Measurements from ENCODE around the gene LEFTY1.
A peak's percentile ranks its signal among the peaks of the same experiment; 100 is the strongest.
"Not testable (repeated sequence)": the region's sequence is repeated elsewhere in the genome, so short reads cannot be mapped to it uniquely, and the experiment has no call there.

The LEFTY1 gene

DNA sequence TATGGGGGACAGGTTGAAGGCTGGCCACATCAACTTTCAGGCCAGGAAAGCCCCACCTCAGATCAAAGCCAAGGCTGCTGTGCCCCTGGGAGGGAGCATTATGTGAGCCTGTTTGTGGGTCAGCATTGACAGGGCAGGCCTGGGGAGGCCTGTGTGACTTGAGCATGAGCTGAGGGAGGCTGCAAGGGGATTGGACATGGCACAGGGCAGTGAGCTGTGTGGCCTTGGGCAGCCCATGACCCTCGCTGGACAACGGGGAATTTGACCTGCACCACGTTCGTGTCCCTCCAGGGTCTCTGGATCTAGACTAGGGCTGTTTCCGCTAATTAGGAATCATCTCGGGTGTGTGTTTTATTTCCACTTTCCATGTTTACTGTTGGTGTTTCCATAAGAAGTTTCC, 17.5 kb upstream of the LEFTY1 start:
- no peaks in the 10 kb centered on the region for H3K27me3 Mint-ChIP-seq
- DNase-seq (ENCODE audit: low spot score in 2 of 2) (no peak), ATAC-seq (ENCODE audit: low read depth) (no peak)
- H3K36me3 Mint-ChIP-seq, result no peaks in the 10 kb centered on the region
- H3K9me3 Mint-ChIP-seq, result peaks cover 4% of the 10 kb centered on the region
- H3K4me3 Mint-ChIP-seq, result no peak overlapping the region
- peaks cover 23% of the 10 kb centered on the region for H3K4me1 Mint-ChIP-seq
- H3K27ac Mint-ChIP-seq, result no peak overlapping the region

- Mint-ChIP-seq H3K27me3 (no peaks in the 10 kb centered on the region), H3K4me1 (peaks cover 14% of the 10 kb centered on the region), H3K9me3 (peaks cover 4% of the 10 kb centered on the region), H3K4me3 (no peak overlapping the region), H3K27ac (peak overlapping the region; percentile 49), H3K36me3 (no peaks in the 10 kb centered on the region)
- DNase-seq (ENCODE audit: low spot score in 2 of 2), result no peak
- ATAC-seq (ENCODE audit: low read depth), result no peak
Measured at GRCh38 chr1:225903623-225904022, 14.7 kb upstream of the LEFTY1 start.

- Mint-ChIP-seq H3K9me3 (peaks cover 4% of the 10 kb centered on the region), H3K36me3 (no peaks in the 10 kb centered on the region), H3K27ac (peak overlapping the region; percentile 99), H3K27me3 (no peaks in the 10 kb centered on the region), H3K4me3 (no peak overlapping the region), H3K4me1 (peaks cover 30% of the 10 kb centered on the region)
- ATAC-seq (ENCODE audit: low read depth), result no peak
- no peak for DNase-seq (ENCODE audit: low spot score in 2 of 2)
Measured at GRCh38 chr1:225899044-225899925, 10.3 kb upstream of the LEFTY1 start.

DNA sequence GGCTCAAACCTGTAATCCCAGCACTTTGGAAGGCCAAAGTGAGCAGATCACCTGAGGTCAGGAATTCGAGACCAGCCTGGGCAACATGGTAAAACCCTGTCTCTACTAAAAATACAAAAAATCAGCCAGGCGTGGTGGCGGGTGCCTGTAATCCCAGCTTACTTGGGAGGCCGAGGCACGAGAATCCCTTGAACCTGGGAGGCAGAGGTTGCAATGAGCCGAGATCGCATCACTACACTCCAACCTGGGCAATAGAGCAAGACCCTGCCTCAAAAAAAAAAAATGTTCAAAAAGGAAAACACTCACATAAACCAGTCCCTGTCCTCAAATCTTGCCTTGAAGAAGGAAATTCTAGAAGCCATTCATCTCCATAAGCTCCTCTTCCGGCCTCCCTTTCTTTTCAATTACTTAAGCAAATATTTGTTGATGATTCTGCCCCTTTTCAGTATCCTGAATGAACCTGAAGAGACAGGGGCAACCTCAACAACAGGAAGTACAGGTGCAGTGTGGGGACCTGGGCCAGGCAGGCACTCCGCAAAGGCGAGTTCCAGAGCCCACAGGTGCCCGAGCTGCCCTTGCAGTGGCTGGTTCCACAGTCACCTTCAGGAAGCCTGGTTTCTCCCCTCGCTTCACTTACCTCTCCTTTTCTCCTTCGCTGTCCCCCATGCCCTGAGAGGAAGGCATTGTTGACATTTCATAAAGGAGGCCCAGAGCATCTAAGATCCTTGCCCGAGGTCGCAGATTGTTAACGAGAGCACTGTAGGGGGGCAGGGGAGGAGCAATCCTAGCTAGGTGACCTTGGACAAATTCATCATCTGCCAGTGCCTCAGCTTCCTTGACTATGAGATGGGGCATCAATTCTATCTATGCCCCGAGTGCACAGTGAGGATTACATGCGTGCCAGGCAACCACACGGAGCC, 8.9 kb upstream of the LEFTY1 start:
- Mint-ChIP-seq H3K9me3 (no peaks in the 10 kb centered on the region), H3K27ac (peak overlapping the region; percentile 99), H3K27me3 (no peaks in the 10 kb centered on the region), H3K36me3 (no peaks in the 10 kb centered on the region), H3K4me3 (peak overlapping the region; percentile 71), H3K4me1 (peaks cover 27% of the 10 kb centered on the region)
- DNase-seq (ENCODE audit: low spot score in 2 of 2) (no peak), ATAC-seq (ENCODE audit: low read depth) (peak; percentile 41)

DNA sequence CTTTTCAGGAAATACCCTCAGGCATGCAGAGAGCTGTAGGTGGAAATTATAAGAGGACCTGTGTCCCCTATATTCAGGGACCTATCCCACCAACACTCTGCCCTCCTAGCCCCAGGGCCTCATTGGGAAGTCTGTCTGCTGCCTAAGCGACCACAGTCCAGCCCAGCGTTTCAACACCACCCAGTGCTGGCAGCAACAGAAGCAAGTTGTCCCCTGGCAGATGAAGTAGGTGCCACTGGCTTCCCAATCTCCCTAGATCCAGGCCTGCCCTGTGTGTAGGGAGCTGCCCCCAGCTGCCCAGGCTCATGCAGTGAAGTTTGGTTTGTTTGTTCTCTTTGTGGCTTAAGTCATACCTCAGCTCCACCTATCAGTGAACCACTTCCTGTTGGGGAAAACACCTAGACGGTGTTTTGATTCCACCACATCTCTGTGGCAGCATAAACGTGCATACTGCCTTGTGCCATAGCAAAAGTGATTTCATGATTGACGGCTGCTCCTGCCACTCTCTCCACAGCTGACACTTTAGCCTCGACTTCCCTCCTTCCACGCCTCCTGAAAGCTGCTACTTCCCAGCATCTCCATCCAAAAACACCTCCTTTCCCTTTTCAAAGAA, 8.1 kb upstream of the LEFTY1 start:
- Mint-ChIP-seq H3K27me3 (no peaks in the 10 kb centered on the region), H3K36me3 (no peaks in the 10 kb centered on the region), H3K4me3 (peak overlapping the region; percentile 71), H3K9me3 (no peaks in the 10 kb centered on the region), H3K4me1 (peaks cover 27% of the 10 kb centered on the region), H3K27ac (peak overlapping the region; percentile 99)
- DNase-seq (ENCODE audit: low spot score in 2 of 2), result peak; percentile 45 to 68
- ATAC-seq (ENCODE audit: low read depth), result peak; percentile 98

DNA sequence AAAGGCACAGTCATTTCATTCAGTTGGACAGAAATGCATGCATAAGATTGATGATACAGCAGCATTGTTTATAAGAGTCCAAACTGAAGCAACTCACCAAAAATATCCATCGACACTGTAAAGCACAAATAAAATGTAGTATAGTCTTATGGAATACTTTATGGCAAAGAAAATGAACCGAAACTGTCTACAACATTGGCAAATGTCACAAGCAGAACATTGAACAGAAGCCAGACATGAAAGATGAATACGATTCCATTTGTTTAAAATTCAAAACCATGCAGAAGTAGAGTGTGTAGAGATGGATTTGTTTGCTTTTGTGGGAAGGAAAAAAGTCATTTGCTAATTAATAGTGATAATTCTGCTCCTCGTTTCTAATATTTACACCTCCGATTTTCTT, 7.5 kb upstream of the LEFTY1 start:
- ATAC-seq (ENCODE audit: low read depth), result no peak
- H3K27me3 Mint-ChIP-seq, result no peaks in the 10 kb centered on the region
- no peaks in the 10 kb centered on the region for H3K36me3 Mint-ChIP-seq
- peak overlapping the region; percentile 71 for H3K4me3 Mint-ChIP-seq
- H3K4me1 Mint-ChIP-seq, result peaks cover 27% of the 10 kb centered on the region
- H3K27ac Mint-ChIP-seq, result peak overlapping the region; percentile 99
- H3K9me3 Mint-ChIP-seq, result no peaks in the 10 kb centered on the region
- DNase-seq (ENCODE audit: low spot score in 2 of 2), result no peak

GRCh38 chr1:225892307-225892706, 3.4 kb upstream of the LEFTY1 start:
- H3K27me3 Mint-ChIP-seq, result no peaks in the 10 kb centered on the region
- no peaks in the 10 kb centered on the region for H3K36me3 Mint-ChIP-seq
- H3K27ac Mint-ChIP-seq, result no peak overlapping the region
- H3K9me3 Mint-ChIP-seq, result no peaks in the 10 kb centered on the region
- DNase-seq (ENCODE audit: low spot score in 2 of 2) (no peak), ATAC-seq (ENCODE audit: low read depth) (no peak)
- peaks cover 13% of the 10 kb centered on the region for H3K4me1 Mint-ChIP-seq
- H3K4me3 Mint-ChIP-seq, result no peak overlapping the region

GRCh38 chr1:225891229-225891972, 2.5 kb upstream of the LEFTY1 start:
- ATAC-seq (ENCODE audit: low read depth) (no peak), DNase-seq (ENCODE audit: low spot score in 2 of 2) (no peak)
- H3K36me3 Mint-ChIP-seq, result no peaks in the 10 kb centered on the region
- no peak overlapping the region for H3K4me3 Mint-ChIP-seq
- H3K4me1 Mint-ChIP-seq, result peaks cover 4% of the 10 kb centered on the region
- H3K27ac Mint-ChIP-seq, result no peak overlapping the region
- H3K27me3 Mint-ChIP-seq, result no peaks in the 10 kb centered on the region
- H3K9me3 Mint-ChIP-seq, result no peaks in the 10 kb centered on the region

DNA sequence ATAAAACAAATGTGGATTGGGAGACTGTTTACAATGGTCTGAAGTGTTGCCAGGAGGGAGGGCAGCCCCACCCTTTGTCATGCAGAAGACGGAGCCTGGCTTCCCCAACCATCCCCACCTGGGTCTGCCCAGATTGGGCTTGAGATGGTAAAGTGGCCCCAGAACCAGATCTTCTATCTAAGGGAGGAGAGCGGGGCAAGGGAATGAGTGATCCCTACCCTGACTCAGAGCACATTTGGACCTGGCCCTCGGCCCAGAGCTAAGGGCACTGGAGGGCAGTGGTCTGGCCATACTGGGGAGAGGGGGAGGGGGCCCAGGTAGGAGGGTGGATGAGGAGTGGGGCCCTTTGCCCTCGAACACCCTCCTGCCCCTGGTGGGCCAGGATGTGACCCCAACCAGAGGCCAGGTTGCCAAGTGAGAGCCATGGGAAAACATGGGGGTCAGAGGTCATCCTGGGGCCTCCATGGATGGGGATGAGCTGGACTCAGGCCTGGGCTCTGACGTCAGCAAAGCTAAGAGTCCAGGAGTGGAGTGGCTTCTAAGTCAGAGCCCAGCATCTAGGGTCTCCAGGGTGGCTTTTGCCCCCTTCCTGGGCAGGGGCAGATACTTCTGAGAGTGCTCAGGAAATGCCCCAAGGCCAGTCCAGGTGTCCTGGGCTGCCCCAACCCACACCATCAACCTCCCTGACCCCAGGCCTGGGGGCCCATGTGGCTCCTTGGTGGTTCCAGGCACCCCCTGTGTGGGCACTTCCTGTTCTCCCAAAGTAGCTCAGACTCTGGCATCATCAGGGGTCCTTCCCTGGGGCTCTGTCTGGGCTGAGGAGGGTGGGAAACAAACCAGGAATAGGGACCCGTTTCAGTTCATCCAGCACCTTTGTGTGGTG, 1.6 kb upstream of the LEFTY1 start:
- H3K36me3 Mint-ChIP-seq, result no peaks in the 10 kb centered on the region
- no peak overlapping the region for H3K27ac Mint-ChIP-seq
- no peak overlapping the region for H3K4me3 Mint-ChIP-seq
- no peaks in the 10 kb centered on the region for H3K27me3 Mint-ChIP-seq
- H3K9me3 Mint-ChIP-seq, result no peaks in the 10 kb centered on the region
- peaks cover 3% of the 10 kb centered on the region for H3K4me1 Mint-ChIP-seq
- ATAC-seq (ENCODE audit: low read depth), result no peak
- no peak for DNase-seq (ENCODE audit: low spot score in 2 of 2)

DNA sequence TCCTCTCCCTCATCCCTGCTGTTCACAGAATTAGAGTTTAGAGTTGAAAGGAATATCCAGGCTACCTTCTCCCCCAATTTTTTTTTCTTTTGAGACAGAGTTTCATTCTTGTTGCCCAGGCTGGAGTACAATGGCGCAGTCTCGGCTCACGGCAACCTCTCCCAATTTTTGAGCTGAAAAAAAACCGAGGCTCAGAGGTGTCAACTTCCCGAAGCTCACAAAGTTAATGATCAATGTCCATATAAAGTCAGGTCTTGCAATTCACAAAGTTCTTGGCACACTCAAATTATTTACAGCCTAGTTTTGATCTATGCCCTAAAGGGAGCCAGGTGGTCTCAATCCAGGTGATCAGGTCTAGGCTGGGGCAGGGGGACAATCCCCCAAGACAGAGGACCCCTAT, 797 bp upstream of the LEFTY1 start:
- Mint-ChIP-seq H3K9me3 (no peaks in the 10 kb centered on the region), H3K4me3 (no peak overlapping the region), H3K4me1 (peaks cover 3% of the 10 kb centered on the region), H3K27ac (no peak overlapping the region), H3K27me3 (no peaks in the 10 kb centered on the region), H3K36me3 (no peaks in the 10 kb centered on the region)
- ATAC-seq (ENCODE audit: low read depth), result no peak
- DNase-seq (ENCODE audit: low spot score in 2 of 2), result no peak

DNA sequence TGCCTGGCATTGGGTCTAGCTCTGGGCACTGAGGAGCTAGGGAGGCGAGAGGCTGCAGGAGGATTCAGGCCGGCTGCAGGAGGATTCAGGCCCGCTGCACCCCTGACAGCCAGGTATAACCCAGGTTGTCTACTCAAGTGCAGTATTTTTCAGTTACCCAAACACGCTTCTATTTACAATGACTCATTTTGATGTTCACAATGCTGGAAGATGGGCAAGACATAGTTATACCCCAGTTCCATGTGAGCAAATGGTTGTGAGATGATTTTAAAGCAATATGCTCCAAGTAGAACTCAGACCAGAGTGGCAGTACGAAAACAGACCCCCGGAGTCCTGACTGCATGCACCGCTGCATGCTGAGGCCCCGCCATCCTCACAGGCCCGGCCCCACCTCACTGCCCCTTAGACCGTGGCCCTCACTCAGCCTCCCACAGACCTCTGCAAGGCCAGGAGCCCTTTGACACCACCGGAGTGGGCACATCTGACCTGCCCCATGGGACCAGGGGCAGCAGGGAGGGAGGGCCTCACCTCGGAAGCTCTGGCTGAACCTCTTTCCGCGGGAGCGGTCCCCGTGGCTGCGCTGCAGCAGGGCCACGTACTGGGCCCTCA, 553 bp downstream of the LEFTY1 start:
- Mint-ChIP-seq H3K27ac (no peak overlapping the region), H3K4me1 (peaks cover 8% of the 10 kb centered on the region), H3K9me3 (no peaks in the 10 kb centered on the region), H3K27me3 (no peaks in the 10 kb centered on the region), H3K36me3 (no peaks in the 10 kb centered on the region), H3K4me3 (no peak overlapping the region)
- ATAC-seq (ENCODE audit: low read depth), result no peak
- DNase-seq (ENCODE audit: low spot score in 2 of 2), result no peak

DNA sequence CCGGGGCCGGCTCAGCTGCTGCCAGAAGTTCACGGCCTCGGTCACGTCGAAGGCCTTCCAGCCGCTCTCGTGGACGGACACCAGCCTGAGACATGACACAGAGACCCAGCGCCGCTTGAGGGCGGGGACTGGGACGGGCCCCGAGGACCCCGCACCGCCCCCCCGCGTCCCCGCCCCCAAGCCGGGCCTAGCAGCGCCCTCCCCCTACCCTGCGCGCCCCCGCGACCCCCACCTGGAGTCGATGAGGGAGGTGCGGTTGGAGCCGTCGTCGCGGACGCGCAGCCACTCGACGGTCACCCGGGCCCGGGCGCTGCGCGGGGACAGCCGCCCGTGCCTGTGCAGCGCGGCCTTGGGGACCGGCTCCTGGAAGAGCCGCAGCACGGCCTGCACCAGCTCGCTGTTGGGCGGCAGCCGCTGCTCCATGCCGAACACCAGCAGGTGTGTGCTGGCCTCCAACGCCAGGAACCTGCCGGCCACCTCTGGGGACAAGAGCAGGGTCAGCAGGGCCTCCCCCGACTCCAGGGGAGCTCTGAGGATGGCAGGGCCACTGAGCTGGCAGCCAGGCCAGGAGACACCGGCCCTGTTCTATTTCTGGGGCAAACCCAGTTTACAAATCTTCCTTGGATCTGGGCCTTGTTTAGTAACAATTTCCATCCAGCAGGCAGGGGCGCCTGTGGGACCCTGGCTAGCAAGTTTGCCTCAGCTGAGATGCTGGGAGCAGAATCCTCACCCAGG, 1.2 kb downstream of the LEFTY1 start:
- H3K27me3 Mint-ChIP-seq; H3K36me3 Mint-ChIP-seq; H3K27ac Mint-ChIP-seq; ATAC-seq (ENCODE audit: low read depth); DNase-seq (ENCODE audit: low spot score in 2 of 2); H3K4me3 Mint-ChIP-seq; H3K9me3 Mint-ChIP-seq: not testable (repeated sequence)
- H3K4me1 Mint-ChIP-seq, result peaks cover 11% of the 10 kb centered on the region

Measured in memory B cell (primary cell).